Stimulated activated naive B cell treated with anti-CD40 and anti-IgM and Interleukin-4, amounts not matched to agents 10 μg/mL and 1 μg/mL and 100 μg/mL, for 72 hours (primary cell): ENCODE data around the gene ZNF593.

Experiments used
- ATAC-seq, 2 donors: fragments of 150-1000 bp; cut with Tn5 transposase; replicated peaks; 2 replicates each; pipeline ENCODE4 v1.10.0; 2021; ENCODE audit warnings: moderate library complexity in 1 of 2
- DNase-seq: peaks from one replicate; pipeline ENCODE4 v3.0.0; 2021
- H3K27ac Mint-ChIP-seq: one replicate; pipeline ENCODE4 v1.8.0; 2022; ENCODE audit warnings: mild to moderate bottlenecking, mixed read lengths
- H3K27me3 Mint-ChIP-seq, 2 donors: one replicate each; pipeline ENCODE4 v1.8.0; 2022; ENCODE audit warnings: mixed read lengths in 2 of 2
- H3K36me3 Mint-ChIP-seq, 2 donors: one replicate each; pipeline ENCODE4 v1.8.0; 2022; ENCODE audit warnings: mixed read lengths in 2 of 2, mild to moderate bottlenecking in 1 of 2
- H3K4me1 Mint-ChIP-seq, 2 donors: one replicate each; pipeline ENCODE4 v1.8.0; 2022; ENCODE audit warnings: mixed read lengths in 2 of 2, mild to moderate bottlenecking in 1 of 2
- H3K4me3 Mint-ChIP-seq, 2 donors: one replicate each; pipeline ENCODE4 v1.8.0; 2022; ENCODE audit warnings: mild to moderate bottlenecking in 2 of 2, mixed read lengths in 2 of 2, moderate library complexity in 1 of 2
- H3K9me3 Mint-ChIP-seq, 2 donors: one replicate each; pipeline ENCODE4 v1.8.0; 2022; ENCODE audit warnings: mixed read lengths in 2 of 2, mild to moderate bottlenecking in 1 of 2

Gene ZNF593

DNA sequence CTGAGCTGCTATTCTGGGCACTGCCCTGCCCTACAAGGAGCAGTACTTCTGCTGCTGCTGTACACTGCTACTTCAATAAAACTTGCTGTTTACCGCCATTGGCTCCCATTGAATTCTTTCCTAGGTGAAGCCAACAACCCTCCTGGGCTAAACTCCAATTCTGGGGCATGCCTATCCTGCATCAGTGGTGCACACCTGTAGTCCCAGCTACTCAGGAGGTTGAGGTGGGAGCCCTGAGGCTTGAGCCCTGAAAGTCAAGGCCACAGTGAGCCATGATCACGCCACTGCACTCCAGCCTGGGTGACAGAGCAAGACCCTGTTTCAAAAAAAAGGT, 36.9 kb upstream of the ZNF593 start:
- H3K4me3 Mint-ChIP-seq, result no peak overlapping the region
- peaks cover 3% of the 10 kb centered on the region in 2 donors for H3K4me1 Mint-ChIP-seq
- peaks cover 0 to 4% of the 10 kb centered on the region in 2 donors for H3K9me3 Mint-ChIP-seq
- no peak overlapping the region for H3K27ac Mint-ChIP-seq
- peaks cover 0 to 4% of the 10 kb centered on the region in 2 donors for H3K36me3 Mint-ChIP-seq
- ATAC-seq (no peak), DNase-seq (no peak)
- peaks cover 3 to 10% of the 10 kb centered on the region in 2 donors for H3K27me3 Mint-ChIP-seq

DNA sequence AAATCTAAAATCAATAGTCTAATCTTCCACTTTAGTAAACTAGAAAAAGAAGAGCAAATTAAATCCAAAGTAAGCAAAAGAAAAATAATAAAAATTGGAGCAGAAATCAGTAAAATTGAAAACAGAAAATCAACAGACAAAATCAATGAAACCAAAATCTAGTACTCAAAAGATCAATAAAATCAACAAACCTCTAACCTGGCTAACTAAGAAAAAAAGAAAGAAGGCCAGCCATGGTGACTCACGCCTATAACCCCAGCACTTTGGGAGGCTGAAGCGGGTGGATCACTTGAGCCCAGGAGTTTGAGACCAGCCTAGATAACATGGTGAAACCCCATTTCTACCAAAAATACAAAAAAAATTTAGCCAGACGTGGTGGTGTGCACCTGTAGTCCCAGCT, 35.2 kb upstream of the ZNF593 start:
- peaks cover 0 to 4% of the 10 kb centered on the region in 2 donors for H3K36me3 Mint-ChIP-seq
- H3K4me3 Mint-ChIP-seq, result no peak overlapping the region
- no peak for ATAC-seq

DNA sequence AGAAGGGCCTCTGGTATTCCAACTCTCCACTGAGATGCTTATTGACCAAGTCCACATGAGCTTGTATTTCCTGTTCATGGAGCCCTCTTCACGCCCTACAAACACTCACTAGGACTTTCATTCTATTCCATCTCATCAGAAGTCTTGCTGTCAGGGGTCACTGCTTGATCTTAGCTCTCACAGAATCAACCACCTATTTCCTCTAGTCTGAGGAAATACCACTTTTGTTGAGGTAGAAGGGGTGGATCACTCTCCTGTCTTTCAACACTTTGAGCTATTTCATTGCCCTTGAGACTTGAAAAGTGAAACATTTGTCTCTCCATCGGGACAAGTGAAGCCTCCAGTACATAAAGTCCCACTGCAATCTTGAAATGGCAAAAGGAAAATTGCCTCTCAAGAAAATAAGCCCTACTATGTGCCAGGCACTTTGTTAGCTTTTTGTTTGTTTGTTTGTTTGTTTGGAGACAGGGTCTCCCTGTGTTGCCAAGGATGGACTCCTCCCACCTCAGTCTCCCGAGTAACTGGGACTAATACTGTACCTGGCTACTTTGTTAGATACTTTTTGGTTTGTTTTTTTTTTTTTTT, 30.6 kb upstream of the ZNF593 start:
- peaks cover 0 to 2% of the 10 kb centered on the region in 2 donors for H3K36me3 Mint-ChIP-seq
- no peak overlapping the region for H3K4me3 Mint-ChIP-seq
- H3K4me1 Mint-ChIP-seq, result no peaks in the 10 kb centered on the region
- H3K9me3 Mint-ChIP-seq, result peaks cover 0 to 4% of the 10 kb centered on the region in 2 donors
- no peaks in the 10 kb centered on the region for H3K27me3 Mint-ChIP-seq
- ATAC-seq (no peak), DNase-seq (no peak)
- H3K27ac Mint-ChIP-seq, result no peak overlapping the region

More for the DNA sequence above, 35.2 kb upstream of the ZNF593 start:
- Mint-ChIP-seq H3K27ac (no peak overlapping the region), H3K9me3 (peaks cover 0 to 4% of the 10 kb centered on the region in 2 donors), H3K4me1 (no peaks in the 10 kb centered on the region), H3K27me3 (peaks cover 0 to 10% of the 10 kb centered on the region in 2 donors)
- DNase-seq, result no peak

DNA sequence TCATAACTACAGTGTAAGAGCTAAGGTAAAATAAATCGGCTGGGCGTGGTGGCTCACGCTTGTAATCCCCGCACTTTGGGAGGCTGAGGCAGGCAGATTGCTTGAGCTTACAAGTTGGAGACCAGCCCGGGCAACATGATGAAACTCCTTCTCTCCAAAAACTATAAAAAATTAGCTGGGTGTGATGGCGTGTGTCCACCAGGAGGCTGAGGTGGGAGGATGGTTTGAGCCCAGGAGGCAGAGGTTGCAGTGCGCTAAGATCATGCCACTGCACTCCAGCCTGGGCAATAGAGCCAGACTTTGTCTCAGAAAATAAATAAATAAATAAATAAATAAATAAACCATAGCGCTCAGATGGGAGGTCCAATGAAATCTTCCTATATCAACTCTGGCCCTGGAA, 27.5 kb upstream of the ZNF593 start:
- ATAC-seq, result no peak
- H3K4me3 Mint-ChIP-seq, result no peak overlapping the region
- H3K36me3 Mint-ChIP-seq, result no peaks in the 10 kb centered on the region
- peaks cover 0 to 2% of the 10 kb centered on the region in 2 donors for H3K4me1 Mint-ChIP-seq
- H3K27ac Mint-ChIP-seq, result no peak overlapping the region
- no peak for DNase-seq
- peaks cover 0 to 5% of the 10 kb centered on the region in 2 donors for H3K27me3 Mint-ChIP-seq
- H3K9me3 Mint-ChIP-seq, result no peaks in the 10 kb centered on the region

DNA sequence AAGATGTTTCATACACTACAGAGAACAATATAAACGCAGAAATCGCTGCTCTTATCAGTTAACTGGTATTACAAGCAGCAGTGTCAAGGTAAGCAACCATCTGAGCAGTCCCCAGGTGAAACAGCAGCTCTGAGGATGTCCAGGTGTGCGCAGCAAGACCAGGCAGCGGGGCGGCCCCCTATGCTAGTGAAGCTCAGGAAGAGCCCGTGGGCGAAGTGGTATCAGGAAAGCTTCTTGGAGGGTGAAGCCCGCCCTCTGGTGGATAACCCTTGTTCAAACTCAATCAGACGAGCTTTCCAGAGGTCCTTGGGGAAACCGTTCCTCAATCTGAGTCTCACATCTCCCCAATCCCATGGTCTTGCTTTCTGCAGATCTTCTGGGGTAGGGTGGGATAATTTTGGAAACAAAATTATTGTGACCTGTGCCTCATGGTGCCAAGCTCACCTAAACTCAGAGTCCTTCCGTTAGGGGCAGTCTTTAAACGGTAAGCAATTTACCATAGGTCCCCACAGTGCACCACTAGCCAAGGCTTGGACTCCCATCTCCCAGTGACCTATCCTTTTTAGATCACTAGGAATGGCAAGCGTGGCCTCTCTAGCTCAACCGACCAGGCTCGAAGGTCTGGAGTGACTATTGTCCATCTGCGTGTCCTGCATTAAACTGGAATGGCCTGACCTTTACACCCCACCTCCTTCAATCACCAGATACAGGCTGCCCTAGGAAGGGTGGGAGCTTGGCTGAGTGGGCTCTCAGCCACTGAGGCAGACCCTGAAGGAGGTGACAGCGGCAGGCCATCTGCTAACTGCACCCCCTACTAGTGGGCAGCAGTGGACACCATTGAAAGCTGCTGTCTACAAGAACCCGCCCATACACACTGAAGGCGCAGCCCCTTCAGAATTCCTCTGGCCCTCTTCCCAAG, 24.4 kb upstream of the ZNF593 start:
- Mint-ChIP-seq H3K4me1 (peaks cover 0 to 2% of the 10 kb centered on the region in 2 donors), H3K36me3 (no peaks in the 10 kb centered on the region), H3K27ac (no peak overlapping the region), H3K27me3 (peaks cover 4 to 11% of the 10 kb centered on the region in 2 donors), H3K9me3 (no peaks in the 10 kb centered on the region), H3K4me3 (no peak overlapping the region)
- ATAC-seq, result peak; percentile 67 to 83
- DNase-seq, result peak; percentile 47

DNA sequence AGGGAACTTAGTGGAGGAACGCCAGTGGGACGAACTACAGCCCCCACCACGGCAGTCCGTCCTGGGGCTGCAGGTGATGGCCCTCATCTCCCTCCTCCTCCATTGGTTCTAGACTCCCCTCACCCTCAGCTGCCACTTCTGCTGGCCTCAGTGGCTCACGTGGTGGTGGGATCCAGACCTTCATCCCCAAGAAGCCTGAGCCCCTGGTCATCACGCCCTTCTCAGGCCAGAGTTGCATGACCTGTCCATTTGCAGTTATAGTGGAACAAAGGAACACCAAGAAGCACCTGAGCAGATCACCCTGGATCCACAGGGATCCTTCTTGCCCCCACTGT, 23.8 kb upstream of the ZNF593 start:
- DNase-seq, result no peak
- no peaks in the 10 kb centered on the region for H3K36me3 Mint-ChIP-seq
- no peak overlapping the region for H3K4me3 Mint-ChIP-seq
- no peak for ATAC-seq
- H3K27ac Mint-ChIP-seq, result no peak overlapping the region
- H3K4me1 Mint-ChIP-seq, result peaks cover 0 to 2% of the 10 kb centered on the region in 2 donors
- H3K9me3 Mint-ChIP-seq, result no peaks in the 10 kb centered on the region
- peaks cover 4 to 11% of the 10 kb centered on the region in 2 donors for H3K27me3 Mint-ChIP-seq

DNA sequence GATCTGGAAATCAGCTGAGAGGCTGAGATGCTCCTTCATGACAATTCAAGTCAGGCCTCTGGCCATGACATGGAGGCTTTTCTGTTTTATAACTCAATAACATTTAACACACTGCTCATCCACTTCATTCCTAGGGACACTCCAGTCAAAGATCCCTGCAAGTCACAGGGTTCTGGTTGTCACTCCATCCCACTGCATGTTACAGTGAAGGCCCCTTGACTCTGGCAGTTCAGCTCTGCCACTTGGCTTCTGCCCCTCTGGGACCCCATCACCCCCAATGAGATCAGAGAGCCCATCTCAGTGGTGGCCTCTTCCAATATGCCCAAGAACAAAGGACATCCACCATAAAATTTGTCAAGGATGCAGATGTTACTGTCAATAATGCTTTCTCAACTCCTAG, 20.8 kb upstream of the ZNF593 start:
- Mint-ChIP-seq H3K9me3 (no peaks in the 10 kb centered on the region), H3K27me3 (peaks cover 4 to 13% of the 10 kb centered on the region in 2 donors), H3K4me1 (peaks cover 0 to 2% of the 10 kb centered on the region in 2 donors), H3K4me3 (no peak overlapping the region), H3K27ac (no peak overlapping the region), H3K36me3 (no peaks in the 10 kb centered on the region)
- ATAC-seq (no peak), DNase-seq (no peak)

DNA sequence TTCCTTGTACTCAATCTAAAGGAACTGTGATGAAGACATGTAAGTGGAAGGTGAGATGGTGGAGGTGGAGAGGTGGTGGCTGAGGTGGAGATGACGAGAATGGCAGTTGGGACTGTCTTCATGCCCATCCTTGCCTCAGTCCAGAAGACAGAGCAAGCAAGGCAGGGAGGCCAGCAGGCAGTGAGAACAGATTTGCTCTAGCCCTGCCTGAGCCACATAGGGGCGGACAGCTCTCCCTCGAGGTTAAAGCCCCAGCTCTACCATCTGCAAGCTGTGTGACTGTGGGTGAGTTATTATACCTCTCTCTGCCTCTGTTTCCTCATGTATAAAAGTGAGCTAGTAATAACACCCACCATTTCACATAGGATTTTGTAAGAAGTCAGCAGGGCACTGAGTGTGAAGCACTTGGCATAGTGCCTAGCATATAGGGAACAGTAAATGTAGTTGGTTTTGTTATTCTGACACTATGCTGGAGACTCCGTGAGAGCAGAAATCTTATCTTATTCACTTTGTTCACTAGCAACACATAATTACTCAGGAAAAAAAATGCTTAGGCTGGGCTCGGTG, 15.7 kb upstream of the ZNF593 start:
- Mint-ChIP-seq H3K4me1 (peaks cover 0 to 6% of the 10 kb centered on the region in 2 donors), H3K27me3 (peaks cover 32 to 45% of the 10 kb centered on the region in 2 donors), H3K9me3 (no peaks in the 10 kb centered on the region), H3K27ac (no peak overlapping the region), H3K4me3 (no peak overlapping the region), H3K36me3 (no peaks in the 10 kb centered on the region)
- no peak for ATAC-seq
- no peak for DNase-seq

DNA sequence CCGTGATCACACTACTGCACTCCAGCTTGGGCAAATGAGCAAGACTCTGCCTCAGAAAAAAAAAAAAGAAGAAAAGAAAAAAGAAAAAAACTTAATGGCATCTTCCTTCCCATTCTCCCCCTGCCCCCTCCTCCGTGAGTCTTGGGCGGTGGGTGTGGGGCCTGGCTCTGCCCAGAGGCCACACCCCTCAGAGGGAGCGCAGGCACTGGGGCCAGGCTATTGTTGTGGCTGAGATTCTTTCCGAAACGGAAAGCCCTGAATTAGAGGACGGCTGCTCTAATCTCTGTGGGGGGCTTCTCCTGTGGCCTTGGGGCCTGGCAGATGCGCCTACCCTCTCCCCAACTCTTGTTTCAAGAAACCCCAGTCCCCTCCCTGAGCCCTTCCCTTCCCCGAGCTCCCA, 15.0 kb upstream of the ZNF593 start:
- Mint-ChIP-seq H3K9me3 (no peaks in the 10 kb centered on the region), H3K4me3 (no peak overlapping the region), H3K4me1 (peaks cover 0 to 6% of the 10 kb centered on the region in 2 donors), H3K27ac (no peak overlapping the region), H3K27me3 (peaks cover 33 to 52% of the 10 kb centered on the region in 2 donors), H3K36me3 (no peaks in the 10 kb centered on the region)
- DNase-seq (no peak), ATAC-seq (no peak)

DNA sequence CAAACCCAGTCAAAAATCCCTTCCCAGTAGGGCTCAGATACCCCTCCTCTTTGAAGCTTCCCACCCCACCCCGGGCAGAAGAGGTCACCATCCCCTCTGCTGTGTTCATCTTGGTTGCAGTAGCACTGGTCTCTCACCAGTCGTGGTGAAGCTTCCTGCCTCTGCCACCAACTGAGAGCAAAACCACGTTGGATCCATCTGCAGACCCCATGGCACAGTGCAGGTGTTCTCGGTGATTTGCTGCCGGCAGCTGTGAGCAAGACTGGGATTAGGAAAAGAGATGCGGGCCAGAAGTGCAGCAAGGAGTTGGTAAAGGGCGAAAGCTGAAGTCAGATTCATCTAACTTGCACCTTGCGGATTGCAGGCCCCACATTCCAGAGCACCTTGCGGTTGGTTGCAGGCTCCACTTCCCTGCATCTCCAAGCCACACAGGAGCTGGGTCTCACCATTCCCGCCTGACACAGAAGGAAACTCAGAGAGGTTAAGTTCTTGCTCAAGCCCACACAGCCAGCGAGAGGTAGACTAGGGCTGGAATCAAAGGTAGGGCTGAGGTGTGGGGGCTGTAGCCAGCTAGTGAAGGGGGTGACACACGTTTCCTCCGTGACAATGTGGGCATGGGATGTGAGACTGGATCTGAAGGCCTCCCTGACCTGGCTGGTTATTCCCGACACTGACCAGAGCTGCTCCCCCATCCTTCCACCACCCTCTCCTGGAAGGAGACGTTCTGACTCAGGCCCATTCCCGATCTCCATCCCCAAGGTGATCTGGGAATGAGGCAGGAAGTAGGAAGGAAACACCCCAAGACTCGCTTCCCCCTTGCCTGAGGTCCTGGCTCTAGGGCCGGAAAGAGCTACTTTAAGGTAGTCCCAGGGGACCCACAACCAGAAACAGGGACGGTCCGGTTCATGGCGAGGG, 14.1 kb upstream of the ZNF593 start:
- Mint-ChIP-seq H3K36me3 (no peaks in the 10 kb centered on the region), H3K27me3 (peaks cover 34 to 60% of the 10 kb centered on the region in 2 donors), H3K4me3 (no peak overlapping the region), H3K27ac (no peak overlapping the region), H3K9me3 (no peaks in the 10 kb centered on the region), H3K4me1 (peaks cover 0 to 6% of the 10 kb centered on the region in 2 donors)
- no peak for ATAC-seq
- DNase-seq, result no peak

DNA sequence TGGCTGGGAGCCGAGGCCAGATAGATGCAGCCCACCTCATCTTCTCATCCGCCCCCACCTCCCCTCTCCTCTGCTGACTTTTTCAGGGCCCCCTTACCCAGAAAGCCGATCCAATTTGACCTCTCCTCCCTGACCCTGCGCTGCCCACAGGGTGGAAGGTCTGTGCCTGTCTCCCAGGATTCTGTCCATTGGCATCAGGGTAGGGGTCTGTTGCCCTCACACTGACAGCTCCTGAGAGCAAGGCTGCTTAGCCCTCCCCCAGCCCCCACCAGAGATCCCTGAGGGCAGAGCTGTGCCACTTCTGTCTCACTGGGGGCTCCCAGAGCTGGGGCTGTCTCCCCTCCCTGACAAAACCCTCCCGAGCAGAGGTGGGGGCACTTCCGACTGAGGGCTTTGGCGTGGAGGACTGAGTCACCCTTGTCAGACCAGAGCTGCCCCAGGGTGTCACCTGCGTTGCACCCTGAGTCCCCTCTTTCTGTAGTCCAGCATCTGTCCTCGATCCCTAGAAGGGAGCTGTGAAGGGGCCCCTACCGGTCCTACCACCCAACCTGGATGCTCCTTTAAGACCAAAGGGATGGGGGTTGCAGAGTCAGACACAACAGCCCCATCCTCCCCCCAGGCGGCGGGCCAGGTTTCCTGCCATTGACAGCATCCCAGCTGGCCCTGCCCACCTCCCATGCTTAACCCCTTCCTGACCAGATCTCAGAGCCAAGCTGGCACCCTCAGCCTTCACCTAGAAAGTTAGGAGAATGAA, 13.2 kb upstream of the ZNF593 start:
- H3K27me3 Mint-ChIP-seq, result peaks cover 39 to 68% of the 10 kb centered on the region in 2 donors

DNA sequence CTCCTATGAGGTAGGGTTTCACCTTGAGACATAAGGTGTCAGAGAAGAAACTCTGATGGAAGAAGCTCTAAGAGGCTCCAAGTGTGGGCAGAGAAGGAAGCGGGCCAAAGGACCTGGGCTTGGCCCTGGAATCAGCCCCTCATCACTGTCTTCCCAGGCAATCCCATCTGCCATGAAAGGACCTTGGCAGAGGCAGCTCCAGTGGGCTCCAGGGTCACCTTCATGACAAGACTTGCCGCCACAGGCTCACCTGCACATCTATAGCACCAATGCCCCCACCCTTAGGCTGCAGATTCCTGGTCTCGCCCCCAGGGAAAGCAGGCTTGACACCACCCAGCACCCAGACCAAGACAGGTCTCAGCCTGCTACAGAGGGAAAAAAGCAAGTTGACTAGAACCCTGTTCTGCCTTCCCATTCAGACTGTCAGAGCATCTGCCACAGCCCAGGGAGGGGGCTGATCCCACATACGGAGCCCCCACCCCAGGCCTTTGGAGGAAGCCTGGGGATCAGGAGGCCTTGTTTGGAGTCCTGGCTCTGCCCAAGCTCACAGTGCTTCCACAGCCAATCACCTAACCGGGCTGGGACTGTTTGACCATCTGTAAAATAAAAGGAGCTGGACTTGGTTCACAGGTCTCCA, 11.3 kb upstream of the ZNF593 start:
- no peaks in the 10 kb centered on the region for H3K36me3 Mint-ChIP-seq
- no peak overlapping the region for H3K4me3 Mint-ChIP-seq
- H3K27me3 Mint-ChIP-seq, result peaks cover 45 to 76% of the 10 kb centered on the region in 2 donors

More for the DNA sequence above, 13.2 kb upstream of the ZNF593 start:
- H3K27ac Mint-ChIP-seq, result no peak overlapping the region
- no peaks in the 10 kb centered on the region for H3K36me3 Mint-ChIP-seq
- ATAC-seq (peak in 1 of 2 donors; percentile 6), DNase-seq (no peak)
- peaks cover 2 to 6% of the 10 kb centered on the region in 2 donors for H3K4me1 Mint-ChIP-seq
- H3K4me3 Mint-ChIP-seq, result no peak overlapping the region
- no peaks in the 10 kb centered on the region for H3K9me3 Mint-ChIP-seq

More for the DNA sequence above, 11.3 kb upstream of the ZNF593 start:
- ATAC-seq (no peak), DNase-seq (no peak)
- Mint-ChIP-seq H3K4me1 (peaks cover 6 to 11% of the 10 kb centered on the region in 2 donors), H3K27ac (no peak overlapping the region), H3K9me3 (no peaks in the 10 kb centered on the region)
